ENCODE measurements around the gene NR6A1. TPM values are rescaled to one million over a fixed set of nuclear protein-coding genes. Genes with fewer than 3 reads are reported as not detected.
"Not testable (repeated sequence)": the region's sequence is repeated elsewhere in the genome, so short reads cannot be mapped to it uniquely, and the experiment has no call there.

Gene NR6A1
- total RNA-seq, 1 experiment from 2014 or later, result 2.0 TPM

DNA sequence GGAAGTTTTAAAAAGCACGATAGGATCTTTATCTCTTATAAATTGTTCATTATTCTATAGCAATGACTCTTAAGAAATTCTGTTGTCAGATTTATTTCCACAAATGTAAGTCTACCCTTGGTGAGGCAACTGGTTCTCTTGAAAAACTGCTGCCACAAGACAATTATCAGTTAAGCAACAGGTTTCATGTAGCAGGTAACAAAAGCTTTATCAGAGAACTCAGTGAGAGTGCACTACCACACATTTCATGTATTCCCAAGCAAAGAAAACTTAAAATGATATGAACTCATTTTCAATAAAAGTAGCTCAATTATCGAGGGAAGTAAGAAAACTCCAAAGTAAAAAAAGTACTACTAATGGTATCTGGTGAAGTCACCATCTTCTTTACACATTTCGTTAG lies 9.4 kb downstream of the NR6A1 start:
- DNase-seq (ENCODE audit: low read depth), result no peak

DNA sequence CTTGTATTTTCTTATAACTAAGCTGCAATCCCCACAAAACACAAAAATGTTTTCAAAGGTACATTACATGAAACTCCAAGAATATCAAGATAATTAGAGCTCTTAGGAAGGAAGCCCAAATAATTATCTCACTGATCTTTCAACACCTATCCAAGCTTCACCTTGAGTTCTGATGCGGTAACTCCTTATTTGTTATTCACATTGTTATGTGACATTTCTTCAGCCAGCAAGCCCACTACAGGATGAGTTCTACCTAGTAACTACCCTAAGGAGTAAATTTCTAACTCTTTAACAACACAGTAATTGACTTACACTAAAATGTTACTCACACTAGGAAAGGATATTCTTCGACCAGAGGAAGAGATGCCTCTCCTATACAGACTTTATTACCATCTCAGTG lies 9.9 kb downstream of the NR6A1 start:
- DNase-seq (ENCODE audit: low read depth), result no peak

DNA sequence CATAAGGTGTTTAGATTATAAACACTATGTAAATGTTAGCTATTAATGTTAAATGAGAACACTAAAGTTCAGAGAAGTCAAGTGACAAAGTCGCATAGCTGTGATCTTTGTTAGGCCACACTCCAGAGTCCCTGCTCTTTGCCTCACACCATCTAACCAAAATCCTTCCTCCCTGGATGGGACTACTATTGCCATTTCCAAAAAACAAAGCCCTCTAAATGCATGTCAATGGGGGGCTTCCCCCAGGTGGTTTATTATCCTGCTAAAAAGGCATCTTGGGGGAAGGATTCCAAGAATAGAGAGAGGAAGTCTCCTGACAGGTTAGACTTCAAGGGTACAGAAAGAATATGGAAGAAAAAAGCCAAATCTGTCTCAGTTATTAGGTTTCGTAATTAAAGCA lies 10.4 kb downstream of the NR6A1 start:
- DNase-seq (ENCODE audit: low read depth), result no peak

DNA sequence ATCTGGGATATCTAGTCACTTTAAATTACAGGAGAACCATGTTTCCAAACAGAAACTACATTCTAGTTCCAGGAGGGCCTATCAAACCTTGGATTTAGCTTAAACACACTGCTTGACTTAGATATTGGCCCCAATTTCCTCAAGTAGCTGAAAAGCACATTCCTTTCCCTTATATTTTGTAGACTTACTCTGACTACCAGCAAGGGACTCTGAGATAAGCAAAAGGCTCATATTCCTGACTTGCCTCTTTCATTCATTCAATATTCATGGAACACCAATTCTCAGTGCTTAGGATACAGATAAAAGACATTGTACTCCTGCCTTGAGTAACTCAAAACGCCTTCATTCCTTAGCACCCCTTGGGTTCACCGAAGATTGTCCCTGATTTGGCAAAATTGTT lies 11.8 kb downstream of the NR6A1 start:
- DNase-seq (ENCODE audit: low read depth), result no peak

DNA sequence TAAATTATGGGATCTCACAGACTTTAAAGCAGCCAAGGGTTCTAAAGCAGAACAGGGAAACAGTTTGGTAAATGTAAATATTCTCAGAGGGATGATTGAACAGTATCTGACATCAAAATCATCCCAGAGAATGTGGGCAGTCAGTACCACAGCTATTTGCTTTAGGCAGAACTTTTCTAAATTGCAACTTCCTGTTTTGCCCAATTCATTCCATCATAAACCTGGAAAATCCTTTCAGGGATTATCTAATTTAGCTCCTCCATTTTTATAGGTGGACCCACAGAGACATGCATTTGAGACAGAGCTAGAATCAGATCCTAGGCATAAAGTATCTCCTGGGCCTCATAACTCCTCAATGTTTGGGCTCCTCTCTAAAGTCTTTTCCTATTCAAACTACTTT lies 12.4 kb downstream of the NR6A1 start:
- no peak for DNase-seq (ENCODE audit: low read depth)

DNA sequence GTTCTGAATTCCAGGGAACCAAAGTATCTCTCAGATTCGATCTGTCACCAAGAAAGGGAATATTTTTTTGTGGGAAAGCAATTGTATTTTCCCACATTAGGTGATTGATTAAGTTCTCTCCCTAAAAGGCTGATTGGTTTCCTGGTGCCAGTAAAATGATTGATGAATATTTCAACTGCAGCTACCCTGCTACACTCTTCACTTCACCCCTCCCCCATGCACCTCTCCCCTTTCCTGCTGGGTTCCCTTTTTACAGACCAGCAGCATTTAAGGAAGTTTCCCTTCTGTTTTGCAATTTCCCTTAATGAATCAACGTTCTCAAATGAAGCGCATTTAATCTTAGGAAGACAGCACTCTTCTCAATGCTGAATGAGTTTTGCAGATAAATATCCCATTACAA lies 13.1 kb downstream of the NR6A1 start:
- DNase-seq (ENCODE audit: low read depth), result no peak

DNA sequence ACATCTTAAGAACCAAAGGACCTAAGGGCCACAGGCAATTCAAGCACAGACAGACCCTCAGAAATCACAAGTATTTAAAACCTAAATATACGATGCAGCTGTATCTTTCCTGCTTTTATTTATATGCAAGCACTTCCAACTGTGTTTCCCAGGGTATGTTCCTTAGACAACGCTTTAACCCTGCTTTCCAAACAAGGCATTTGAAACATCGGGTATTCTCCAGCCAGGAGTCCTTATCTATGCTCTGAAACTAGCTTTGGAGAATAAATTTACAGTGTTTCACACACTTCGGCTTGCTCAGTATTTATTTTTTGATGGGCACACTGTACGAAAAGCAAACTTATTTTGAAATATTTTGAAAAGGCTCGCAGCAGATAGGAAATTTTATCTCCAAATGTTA lies 13.5 kb downstream of the NR6A1 start:
- DNase-seq (ENCODE audit: low read depth), result no peak

DNA sequence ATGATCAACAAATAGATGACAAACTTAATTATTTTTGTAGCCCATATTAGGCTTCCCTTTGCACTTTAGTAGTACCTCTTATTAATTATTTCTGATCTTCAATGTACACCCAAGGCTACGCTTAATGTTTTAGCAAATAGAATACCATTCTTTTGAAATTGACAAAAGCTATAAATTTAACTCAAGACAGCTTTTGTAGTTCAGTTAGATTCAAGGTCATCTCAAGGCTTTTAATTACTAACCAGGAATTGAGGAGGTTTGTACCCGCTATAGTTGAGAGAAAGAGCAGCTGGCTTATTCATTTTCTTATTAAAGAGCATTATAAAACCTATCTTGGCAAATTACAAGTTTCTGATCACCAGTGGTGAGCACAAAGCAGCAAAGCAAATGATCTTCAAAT lies 15.1 kb downstream of the NR6A1 start:
- no peak for DNase-seq (ENCODE audit: low read depth)

DNA sequence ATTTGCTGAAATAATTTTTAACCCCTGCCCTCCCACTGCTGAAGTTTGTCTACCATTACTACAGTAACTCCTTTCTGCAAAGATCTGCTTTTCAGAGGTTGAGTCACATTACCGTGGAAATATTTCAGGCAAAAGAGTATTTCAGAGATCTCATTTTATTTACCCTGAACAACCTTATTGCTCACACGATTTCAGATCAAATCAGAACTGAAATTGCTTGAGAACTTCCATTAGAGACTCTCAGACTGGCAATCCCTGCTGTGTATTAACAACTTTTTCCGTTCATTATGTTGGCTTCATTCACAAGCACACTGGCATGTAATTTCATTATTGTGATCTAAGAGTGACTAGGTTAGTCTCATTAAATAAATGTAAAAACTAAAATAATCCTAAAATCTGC lies 16.1 kb downstream of the NR6A1 start:
- no peak for DNase-seq (ENCODE audit: low read depth)

DNA sequence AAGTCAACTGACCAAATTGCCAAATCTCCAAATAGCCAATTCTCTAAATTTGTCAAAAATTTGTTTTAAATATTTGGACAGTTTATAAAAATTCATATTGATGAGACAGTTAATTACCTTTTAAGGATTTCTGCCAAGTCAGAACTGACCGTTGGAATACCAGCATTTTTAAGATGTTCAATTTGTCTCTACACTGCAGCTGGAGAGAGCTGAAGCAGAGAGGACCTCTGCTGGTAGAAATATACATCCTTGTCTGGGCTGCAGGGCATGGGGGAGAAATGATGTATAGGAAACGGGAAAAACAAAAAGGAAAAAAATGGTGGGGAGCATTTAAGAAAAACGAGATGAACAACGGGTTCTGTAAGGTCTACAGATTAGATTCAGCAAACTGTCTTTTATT lies 16.8 kb downstream of the NR6A1 start:
- no peak for DNase-seq (ENCODE audit: low read depth)

DNA sequence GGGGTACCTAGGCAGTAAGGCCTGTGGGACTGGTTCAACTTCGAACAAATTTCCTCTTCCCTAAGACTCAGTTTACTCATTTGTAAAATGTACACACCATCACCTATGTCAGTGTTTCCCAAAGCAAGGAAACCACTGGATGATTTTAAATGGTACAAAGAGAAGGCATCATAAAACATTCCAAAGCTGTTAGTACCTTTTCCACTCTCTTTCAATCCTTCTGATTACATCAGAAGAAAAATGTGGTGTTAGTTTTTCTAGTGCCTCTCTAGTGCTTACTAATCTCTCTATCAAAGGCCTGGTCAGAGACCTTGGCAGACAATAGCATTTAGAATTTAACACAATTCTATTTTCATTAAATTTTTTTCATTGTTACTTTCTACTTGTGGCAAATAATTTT lies 18.1 kb downstream of the NR6A1 start:
- peak; percentile 74 for DNase-seq (ENCODE audit: low read depth)

DNA sequence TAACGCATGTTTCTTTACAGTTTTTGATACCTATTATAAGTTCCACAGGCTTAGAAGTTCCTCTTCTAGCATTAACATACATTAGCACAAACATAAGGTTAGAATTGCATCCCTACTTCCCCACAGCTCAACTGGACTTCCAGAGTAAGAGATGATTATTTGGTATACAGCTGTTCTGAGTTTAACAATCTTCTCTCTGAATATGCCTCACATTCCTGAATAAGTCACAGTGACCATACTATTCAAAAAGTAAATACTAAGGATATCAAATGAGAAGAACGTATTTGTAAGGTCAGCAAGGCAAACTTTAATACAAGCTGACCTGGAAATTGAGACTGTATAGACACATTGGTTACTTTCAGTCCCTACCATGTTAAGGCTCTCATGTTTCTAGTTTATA lies 21.3 kb downstream of the NR6A1 start:
- DNase-seq (ENCODE audit: low read depth), result no peak

DNA sequence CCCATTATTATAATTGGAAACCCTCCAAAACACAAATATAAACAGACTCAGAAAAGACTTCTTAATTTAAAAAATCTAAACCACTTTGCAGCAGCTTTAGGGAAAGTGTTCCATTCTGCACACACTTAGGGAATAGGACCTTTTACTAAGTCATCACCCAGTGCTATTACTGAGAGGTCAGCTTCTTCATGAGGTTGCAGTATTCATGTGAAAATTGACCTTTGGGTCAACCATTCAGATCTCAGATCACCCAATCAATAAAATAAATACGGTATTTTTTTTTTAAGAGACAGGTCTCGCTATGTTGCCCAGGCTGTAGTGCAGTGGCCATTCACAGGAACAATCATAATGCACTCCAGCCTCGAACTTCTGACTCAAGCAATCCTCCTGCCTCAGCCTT lies 21.8 kb downstream of the NR6A1 start:
- no peak for DNase-seq (ENCODE audit: low read depth)

DNA sequence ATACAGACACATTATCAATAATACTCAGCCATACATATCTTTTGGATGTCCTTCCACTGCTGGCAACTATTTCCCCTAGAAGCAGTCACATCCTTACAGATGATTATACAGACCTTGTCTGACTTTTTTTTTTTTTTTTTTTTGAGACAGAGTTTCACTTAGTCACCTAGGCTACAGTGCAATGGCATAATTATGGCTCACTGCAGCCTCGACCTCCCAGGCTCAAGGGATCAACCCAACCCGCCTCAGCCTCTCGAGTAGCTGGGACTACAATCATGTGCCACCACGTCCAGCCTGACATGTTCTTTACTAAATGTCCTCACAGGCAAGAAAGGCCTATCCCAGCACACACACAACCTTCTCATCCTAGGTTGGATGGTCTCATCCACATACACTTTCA lies 24.0 kb downstream of the NR6A1 start:
- peak; percentile 28 for DNase-seq (ENCODE audit: low read depth)

DNA sequence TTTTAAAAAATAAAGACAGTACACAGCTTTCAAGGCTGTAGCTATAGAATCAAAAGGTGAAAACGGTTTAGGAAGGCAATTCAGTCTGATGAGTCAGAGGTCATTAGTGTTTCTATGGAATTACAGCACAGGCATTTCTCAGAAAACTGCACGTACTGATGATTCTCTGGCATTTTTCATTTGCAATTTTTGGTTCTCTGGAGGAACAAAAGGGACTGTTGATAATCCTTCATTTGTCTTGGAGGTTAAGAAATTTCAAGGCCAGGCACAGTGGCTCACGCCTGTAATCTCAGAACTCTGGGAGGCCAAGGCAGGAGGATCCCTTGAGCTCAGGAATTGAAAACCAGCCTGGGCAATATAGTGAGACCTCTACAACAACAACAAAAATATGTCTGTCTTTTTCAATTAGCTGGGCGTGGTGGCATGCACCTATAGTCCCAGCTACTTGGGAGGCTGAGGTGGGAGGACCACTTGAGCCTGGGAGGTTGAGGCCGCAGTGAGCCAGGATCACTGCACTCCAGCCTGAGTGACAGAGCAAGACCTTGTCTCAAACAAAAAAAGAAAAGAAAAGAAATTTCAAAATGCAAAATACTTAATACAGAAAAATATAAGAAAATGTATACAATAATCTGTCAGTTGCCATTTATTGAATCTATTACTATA lies 27.3 kb downstream of the NR6A1 start:
- peak; percentile 13 for DNase-seq (ENCODE audit: low read depth)

DNA sequence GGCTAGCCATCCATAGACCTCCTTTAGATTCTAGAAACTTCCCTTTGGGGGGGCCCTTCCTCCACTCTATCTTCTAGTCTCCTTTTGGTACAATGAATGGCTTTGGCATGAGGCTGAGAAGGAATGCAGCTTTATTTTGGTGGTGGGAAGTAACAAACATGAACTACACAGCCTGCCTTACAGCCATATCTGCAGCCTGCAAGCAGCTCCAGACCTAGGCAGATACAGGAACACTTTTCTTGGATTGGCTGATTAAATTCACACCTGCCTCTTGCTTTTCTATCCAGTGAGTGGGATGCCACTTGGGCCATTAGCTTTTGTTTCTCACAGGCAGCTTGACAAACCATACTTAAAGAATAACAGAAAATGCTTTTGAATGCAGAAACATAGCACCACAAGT lies 28.2 kb downstream of the NR6A1 start:
- DNase-seq (ENCODE audit: low read depth), result no peak

DNA sequence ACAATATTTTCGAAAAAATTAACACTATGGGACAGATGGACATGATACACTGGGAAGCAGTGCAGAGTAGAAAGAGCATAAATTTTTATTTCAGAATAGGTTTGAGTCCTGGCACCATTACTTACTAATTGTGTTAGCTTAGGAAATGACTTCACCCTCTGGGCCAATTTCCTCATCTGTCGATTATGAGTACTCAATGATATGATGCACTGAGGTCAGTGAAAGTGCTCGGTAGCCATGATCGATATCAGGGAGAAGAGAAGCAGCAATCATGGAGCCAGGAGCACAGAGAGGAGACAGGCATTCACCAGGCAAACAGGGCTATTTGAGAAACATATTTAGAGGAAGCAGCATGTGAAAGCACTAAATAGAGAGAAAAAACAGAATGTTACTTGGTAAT lies 29.4 kb downstream of the NR6A1 start:
- DNase-seq (ENCODE audit: low read depth), result no peak

DNA sequence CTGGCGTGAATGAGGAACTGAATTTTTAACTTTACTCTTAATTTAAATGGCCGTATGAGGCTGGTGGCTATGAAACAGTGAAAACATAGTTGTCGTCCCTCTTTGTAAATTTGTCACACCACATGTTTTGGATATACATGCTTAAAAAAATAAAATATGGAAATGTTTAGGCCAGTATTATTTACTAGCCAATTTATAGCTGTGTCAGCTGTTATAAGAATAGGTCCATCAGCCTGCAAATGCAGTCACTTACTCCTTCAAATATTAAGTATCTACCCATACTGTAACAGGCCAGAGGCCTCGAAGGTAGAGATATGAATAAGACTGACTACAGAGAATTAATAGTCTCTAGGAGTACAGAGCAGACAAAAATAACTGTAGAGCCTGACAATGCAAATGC lies 30.0 kb downstream of the NR6A1 start:
- no peak for DNase-seq (ENCODE audit: low read depth)

DNA sequence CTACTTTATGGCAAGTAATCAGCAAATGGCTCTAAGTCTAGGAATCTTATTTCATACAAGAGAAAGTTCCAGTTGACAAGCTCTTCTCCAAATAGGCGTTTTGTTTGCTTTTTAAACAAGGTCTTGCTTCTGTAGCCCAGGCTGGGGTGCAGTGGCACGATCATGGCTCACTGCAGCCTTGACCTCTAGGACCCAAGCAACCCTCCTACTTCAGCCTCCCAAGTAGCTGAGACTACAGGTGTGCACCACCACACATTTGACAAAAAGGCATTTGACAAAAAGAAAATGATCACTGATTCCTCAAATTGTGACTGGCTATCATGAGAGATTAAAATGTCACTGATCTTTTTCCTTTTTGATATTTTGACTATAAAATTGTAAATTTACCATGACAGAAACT lies 31.8 kb downstream of the NR6A1 start:
- DNase-seq (ENCODE audit: low read depth), result no peak

DNA sequence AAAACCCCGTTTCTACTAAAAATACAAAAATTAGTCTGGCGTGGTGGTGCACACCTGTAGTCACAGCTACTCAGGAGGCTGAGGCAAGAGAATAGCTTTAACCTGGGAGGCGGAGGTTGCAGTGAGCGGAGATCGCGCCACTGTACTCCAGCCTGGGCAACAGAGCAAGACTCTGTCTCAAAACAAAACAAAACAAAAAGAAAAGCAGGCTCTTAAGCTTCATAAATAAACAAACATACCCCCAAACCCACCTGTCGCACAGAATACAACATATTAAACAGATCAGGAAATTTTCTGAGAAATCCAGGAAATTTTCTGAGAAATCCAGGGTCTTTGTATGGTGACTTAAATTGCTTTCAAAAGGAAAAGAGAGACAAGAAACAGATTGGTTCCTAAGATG lies 33.0 kb downstream of the NR6A1 start:
- not testable (repeated sequence) for DNase-seq (ENCODE audit: low read depth)

DNA sequence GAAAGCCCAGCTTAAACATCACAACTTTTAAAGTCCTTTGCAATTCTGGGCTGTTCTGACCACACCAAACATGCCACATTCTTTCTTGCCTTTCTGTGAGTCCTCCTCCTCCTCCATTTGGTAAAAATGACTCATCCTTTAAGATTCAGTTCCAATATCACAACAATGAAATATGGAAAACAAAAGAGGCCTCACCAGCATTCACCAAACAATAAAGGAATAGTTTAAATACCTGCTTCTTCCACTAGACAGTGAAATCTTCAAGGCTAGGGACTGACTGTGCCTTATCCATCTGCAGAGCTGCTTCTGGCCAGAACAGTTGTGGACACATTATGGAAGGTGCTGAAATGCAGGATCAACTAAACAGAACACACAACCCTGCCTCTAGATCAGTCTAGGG lies 36.0 kb downstream of the NR6A1 start:
- DNase-seq (ENCODE audit: low read depth), result peak; percentile 76

DNA sequence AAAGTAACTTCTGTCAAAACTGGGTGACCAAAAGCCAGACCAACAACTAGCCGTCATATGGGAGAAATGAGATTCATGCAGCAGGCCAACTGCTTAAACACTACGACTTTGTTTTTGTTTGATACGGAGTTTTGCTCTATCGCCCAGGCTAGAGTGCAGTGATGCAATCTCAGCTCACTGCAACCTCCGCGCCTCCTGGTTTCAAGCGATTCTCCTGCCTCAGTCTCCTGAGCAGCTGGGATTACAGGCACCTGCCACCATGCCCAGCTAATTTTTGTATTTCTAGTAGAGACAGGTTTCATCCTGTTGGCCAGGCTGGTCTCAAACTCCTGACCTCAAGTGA lies 36.4 kb downstream of the NR6A1 start:
- not testable (repeated sequence) for DNase-seq (ENCODE audit: low read depth)

DNA sequence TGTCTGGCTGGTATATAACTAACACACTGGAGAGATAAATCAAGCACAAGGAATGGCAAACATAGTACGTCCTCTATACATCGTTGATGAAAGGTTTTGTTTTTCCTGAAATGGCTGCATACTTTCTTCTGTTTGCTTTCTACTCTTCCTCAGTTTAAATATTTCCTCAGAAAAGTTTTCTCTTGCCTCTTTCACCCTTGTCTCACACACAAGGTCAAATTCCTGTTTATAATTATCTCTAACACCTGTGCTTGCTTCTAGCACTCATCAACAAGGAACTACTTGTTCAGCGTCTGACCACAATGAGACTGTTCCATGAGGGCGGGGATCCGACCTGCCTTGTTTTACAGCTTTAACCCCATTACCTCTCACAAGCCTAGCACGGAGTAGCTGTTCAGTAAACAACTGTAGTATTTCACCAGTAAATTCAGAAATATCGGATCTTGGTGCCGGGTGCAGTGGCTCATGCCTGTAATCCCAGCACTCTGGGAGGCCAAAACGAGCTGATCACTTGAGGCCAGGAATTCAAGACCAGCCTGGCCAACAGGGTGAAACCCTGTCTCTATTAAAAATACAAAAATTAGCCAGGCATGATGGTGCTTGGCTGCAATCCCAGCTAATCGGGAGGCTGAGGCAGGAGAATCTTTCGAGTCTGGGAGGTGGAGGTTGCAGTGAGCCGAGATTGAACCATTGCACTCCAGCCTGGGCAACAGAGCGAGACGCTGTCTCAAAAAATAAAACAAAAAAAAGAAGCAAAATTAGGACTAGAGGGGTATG lies 37.0 kb downstream of the NR6A1 start:
- no peak for DNase-seq (ENCODE audit: low read depth)
